H1 (cell line): ENCODE results near the gene LEKR1.

Experiments used
- CHD2 ChIP-seq: IDR thresholded peaks from 2 replicates; pipeline ENCODE4 v1.6.1; 2012; ENCODE audit warnings: low read length, improper control_type of control experiment
- CTCF ChIP-seq, 3 experiments: IDR thresholded peaks; 1 replicate in 2 of 3; 2 replicates in 1 of 3; pipeline versions ENCODE4 v1.5.1 to v1.6.1; 2011; ENCODE audit warnings: low read length in 3 of 3, mild to moderate bottlenecking in 3 of 3, inconsistent platforms in 2 of 3, low read depth in 1 of 3, moderate library complexity in 1 of 3; ENCODE audit not compliant: insufficient read depth in 1 of 3; ENCODE audit errors: control extremely low read depth in 1 of 3
- GABPA ChIP-seq: IDR thresholded peaks from 2 replicates; pipeline ENCODE4 v1.6.1; 2011; ENCODE audit warnings: mild to moderate bottlenecking, low read length, moderate library complexity, borderline replicate concordance; ENCODE audit not compliant: insufficient read depth
- POLR2A ChIP-seq, 2 experiments: IDR thresholded peaks; 1 replicate in 1 of 2; 2 replicates in 1 of 2; pipeline ENCODE4 v1.6.1; 2011; ENCODE audit warnings: low read depth in 2 of 2, low read length in 2 of 2, mild to moderate bottlenecking in 2 of 2; ENCODE audit errors: control extremely low read depth in 1 of 2
- POLR2AphosphoS5 ChIP-seq: IDR thresholded peaks from 2 replicates; pipeline ENCODE4 v1.6.1; 2011; ENCODE audit warnings: low read depth, low read length

- no peak for TF ChIP-seq GABPA
- TF ChIP-seq CTCF (IDR thresholded peaks at IDR 0.05; ENCODE audit: control extremely low read depth in 1 of 3, insufficient read depth in 1 of 3, low read depth in 1 of 3, low read length in 3 of 3), result no peak
- TF ChIP-seq CHD2, result no peak
- no peak for TF ChIP-seq POLR2A (IDR thresholded peaks at IDR 0.05; ENCODE audit: control extremely low read depth in 1 of 2, low read depth in 2 of 2, low read length in 2 of 2)
- TF ChIP-seq POLR2AphosphoS5, result no peak
These were observed 8.9 kb downstream of the LEKR1 start for GRCh38 chr3:156834962-156835535.
